Neural cell (in vitro differentiated cells): Measurements from ENCODE around the gene ORC3. TPM values are rescaled to one million over a fixed set of nuclear protein-coding genes. Genes with fewer than 3 reads are reported as not detected.

Source experiments
- H2AFZ ChIP-seq: fragments of 200-600, 300-800 bp; sonication (generic), shearing (Covaris generic); 2 replicates; pipeline ENCODE4 v1.6.0; 2014; ENCODE audit warnings: low read depth, mild to moderate bottlenecking, antibody characterized with exemption, low read length, moderate library complexity
- H3F3A ChIP-seq: fragments of 200-600 bp; shearing (Covaris generic); 2 replicates; pipeline ENCODE4 v1.6.1; 2016; ENCODE audit warnings: mild to moderate bottlenecking, moderate library complexity, mixed read lengths, antibody characterized with exemption, low read length; ENCODE audit not compliant: insufficient read depth, poor library complexity, severe bottlenecking
- H3K27ac ChIP-seq: fragments of 200-600, 300-800 bp; sonication (generic), shearing (Covaris generic); 2 replicates; pipeline ENCODE4 v1.5.1; 2014; ENCODE audit warnings: mild to moderate bottlenecking, low read length, moderate library complexity
- H3K27me3 ChIP-seq: fragments of 300-800, 200-600 bp; sonication (generic), shearing (Covaris generic); 2 replicates; pipeline ENCODE4 v1.6.0; 2014; ENCODE audit warnings: mild to moderate bottlenecking, low read depth, low read length, moderate library complexity; ENCODE audit not compliant: insufficient read depth
- H3K36me3 ChIP-seq: fragments of 300-800, 200-600 bp; sonication (generic), shearing (Covaris generic); 2 replicates; pipeline ENCODE4 v1.5.1; 2014; ENCODE audit warnings: mild to moderate bottlenecking, antibody characterized with exemption, low read length, moderate library complexity; ENCODE audit not compliant: insufficient read depth
- H3K4me2 ChIP-seq: fragments of 300-800, 200-600 bp; sonication (generic), shearing (Covaris generic); 2 replicates; pipeline ENCODE4 v1.6.0; 2014; ENCODE audit warnings: mild to moderate bottlenecking, low read length
- H3K4me3 ChIP-seq: fragments of 300-800, 200-600 bp; sonication (generic), shearing (Covaris generic); 2 replicates; pipeline ENCODE4 v1.5.1; 2014; ENCODE audit warnings: mild to moderate bottlenecking, low read length, moderate library complexity
- H3K79me2 ChIP-seq: fragments of 200-600 bp; shearing (Covaris generic); replicated peaks from 2 replicates; pipeline ENCODE4 v1.6.0; 2014; ENCODE audit warnings: mild to moderate bottlenecking, low read length, moderate library complexity; ENCODE audit not compliant: insufficient read depth
- H3K9ac ChIP-seq: fragments of 300-800, 200-600 bp; sonication (generic), shearing (Covaris generic); 2 replicates; pipeline ENCODE4 v1.6.1; 2016; ENCODE audit warnings: mild to moderate bottlenecking, low read length, mixed read lengths
- H3K9me2 ChIP-seq: fragments of 200-600 bp; shearing (Covaris generic); 2 replicates; pipeline ENCODE4 v1.6.1; 2016; ENCODE audit warnings: mild to moderate bottlenecking, low read length, mixed read lengths; ENCODE audit not compliant: insufficient read depth
- H3K9me3 ChIP-seq: fragments of 200-600, 300-800 bp; sonication (generic), shearing (Covaris generic); 2 replicates; pipeline ENCODE4 v1.6.1; 2016; ENCODE audit warnings: mild to moderate bottlenecking, mixed run types, low read length, moderate library complexity, mixed read lengths
- H4K20me1 ChIP-seq: fragments of 200-600 bp; shearing (Covaris generic); 2 replicates; pipeline ENCODE4 v1.6.1; 2016; ENCODE audit warnings: mild to moderate bottlenecking, mixed run types; ENCODE audit not compliant: insufficient read depth
- EP300 ChIP-seq: fragments of 450-650 bp; conservative IDR thresholded peaks from 2 replicates; pipeline ENCODE4 v1.6.1; 2014; ENCODE audit warnings: antibody characterized with exemption, mild to moderate bottlenecking, moderate library complexity; ENCODE audit not compliant: poor library complexity, severe bottlenecking
- EZH2 ChIP-seq: fragments of 200-600, 300-800 bp; shearing (Covaris generic), sonication (generic); IDR thresholded peaks from 2 replicates; pipeline ENCODE4 v1.6.1; 2014; ENCODE audit warnings: antibody characterized with exemption, low read length, borderline replicate concordance, mild to moderate bottlenecking; ENCODE audit not compliant: insufficient read depth, poor library complexity, severe bottlenecking
- MXI1 ChIP-seq: fragments of 450-650 bp; conservative IDR thresholded peaks from 2 replicates; pipeline ENCODE4 v1.6.1; 2014; ENCODE audit warnings: antibody characterized with exemption, mild to moderate bottlenecking; ENCODE audit not compliant: poor library complexity, severe bottlenecking
- POLR2AphosphoS5 ChIP-seq: IDR thresholded peaks from 2 replicates; pipeline ENCODE4 v1.6.1; 2012
- RAD21 ChIP-seq: fragments of 450-650 bp; conservative IDR thresholded peaks from 2 replicates; pipeline ENCODE4 v1.6.1; 2014; ENCODE audit warnings: antibody characterized with exemption, mild to moderate bottlenecking, moderate library complexity
- SMC3 ChIP-seq: fragments of 450-650 bp; conservative IDR thresholded peaks from 2 replicates; pipeline ENCODE4 v1.6.1; 2014; ENCODE audit warnings: antibody characterized with exemption, mild to moderate bottlenecking, moderate library complexity; ENCODE audit not compliant: poor library complexity
- TAF1 ChIP-seq: IDR thresholded peaks from 2 replicates; pipeline ENCODE4 v1.6.1; 2012; ENCODE audit warnings: low read depth
- polyA plus RNA-seq: library from polyadenylated mRNA; depleted of rRNA; stranded (reverse); fragments of >200 nt; gene quantifications from 2 replicates; pipeline ENCODE4 v1.2.3, GENCODE V29; 2014
- TF ChIP-seq, protein P1 (sequence below): IDR thresholded peaks from 2 replicates; pipeline ENCODE4 v1.6.1; 2012; ENCODE audit warnings: borderline replicate concordance
- TF ChIP-seq, protein P2 (sequence below): fragments of 450-650 bp; IDR thresholded peaks from 2 replicates; pipeline ENCODE4 v1.5.1; 2014; ENCODE audit warnings: antibody characterized with exemption, mild to moderate bottlenecking, moderate library complexity; ENCODE audit not compliant: poor library complexity, severe bottlenecking

The ORC3 gene
- polyA plus RNA-seq, 1 donor from 2014 or later, result 43.7 TPM

DNA sequence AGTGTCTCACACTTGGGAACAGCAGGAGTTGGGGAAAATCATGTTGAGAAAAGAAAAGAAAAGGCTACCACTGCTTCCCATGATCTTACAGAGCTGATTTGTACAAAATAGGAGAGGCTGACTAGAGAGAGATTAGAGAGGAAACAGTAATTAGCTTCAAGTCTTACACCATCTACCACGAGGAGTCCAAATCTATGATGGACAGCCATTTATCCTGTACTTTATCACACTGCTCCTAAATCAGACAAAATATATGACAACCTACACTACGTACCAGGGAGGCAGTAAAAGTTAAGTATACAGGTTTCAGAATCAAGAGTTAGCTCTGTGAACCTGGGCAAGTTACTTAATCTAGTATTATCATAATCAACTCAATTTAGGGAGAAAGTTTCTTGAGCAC is 38.1 kb upstream of the ORC3 start:
- H3F3A ChIP-seq, result no peaks in the 10 kb centered on the region
- H3K9ac ChIP-seq, result no peak overlapping the region
- no peak for TF ChIP-seq MXI1
- no peak overlapping the region for H3K4me3 ChIP-seq
- H3K4me2 ChIP-seq, result no peak overlapping the region
- H3K27ac ChIP-seq, result no peak overlapping the region
- no peaks in the 10 kb centered on the region for H3K36me3 ChIP-seq
- H3K9me3 ChIP-seq, result no peaks in the 10 kb centered on the region
- H4K20me1 ChIP-seq, result no peaks in the 10 kb centered on the region
- no peaks in the 10 kb centered on the region for H3K79me2 ChIP-seq
- H3K27me3 ChIP-seq, result no peaks in the 10 kb centered on the region
- H3K9me2 ChIP-seq, result no peaks in the 10 kb centered on the region
- H2AFZ ChIP-seq, result no peak overlapping the region

DNA sequence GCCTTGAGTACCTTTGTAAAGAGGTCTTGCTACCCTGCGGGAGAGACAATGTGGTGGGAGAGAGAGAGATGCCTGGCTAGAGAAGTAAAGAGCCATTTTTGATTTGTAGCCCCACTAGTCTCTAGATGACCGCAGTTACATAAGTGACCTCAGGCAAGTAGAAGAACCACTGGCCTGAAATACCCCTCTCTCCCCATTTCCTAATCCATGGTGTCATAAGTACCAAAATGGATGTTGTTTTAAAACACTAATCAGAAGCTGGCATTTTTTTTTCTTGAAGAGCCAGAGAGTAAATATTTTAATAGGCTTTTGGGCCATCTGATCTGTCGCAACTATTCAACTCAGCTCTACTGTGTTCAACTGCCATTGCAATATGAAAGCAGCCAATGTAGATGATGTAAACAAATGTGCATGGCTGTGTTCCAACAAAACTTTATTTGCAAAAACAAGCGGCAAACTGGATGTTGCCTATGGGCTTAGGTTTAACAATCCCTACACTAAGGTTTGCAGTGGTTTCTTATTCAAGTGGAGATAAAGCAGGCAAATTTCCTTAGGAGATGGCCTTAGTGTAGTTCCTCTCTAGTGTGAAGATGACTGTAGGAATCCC is 36.7 kb upstream of the ORC3 start:
- TF ChIP-seq, protein P1, sequence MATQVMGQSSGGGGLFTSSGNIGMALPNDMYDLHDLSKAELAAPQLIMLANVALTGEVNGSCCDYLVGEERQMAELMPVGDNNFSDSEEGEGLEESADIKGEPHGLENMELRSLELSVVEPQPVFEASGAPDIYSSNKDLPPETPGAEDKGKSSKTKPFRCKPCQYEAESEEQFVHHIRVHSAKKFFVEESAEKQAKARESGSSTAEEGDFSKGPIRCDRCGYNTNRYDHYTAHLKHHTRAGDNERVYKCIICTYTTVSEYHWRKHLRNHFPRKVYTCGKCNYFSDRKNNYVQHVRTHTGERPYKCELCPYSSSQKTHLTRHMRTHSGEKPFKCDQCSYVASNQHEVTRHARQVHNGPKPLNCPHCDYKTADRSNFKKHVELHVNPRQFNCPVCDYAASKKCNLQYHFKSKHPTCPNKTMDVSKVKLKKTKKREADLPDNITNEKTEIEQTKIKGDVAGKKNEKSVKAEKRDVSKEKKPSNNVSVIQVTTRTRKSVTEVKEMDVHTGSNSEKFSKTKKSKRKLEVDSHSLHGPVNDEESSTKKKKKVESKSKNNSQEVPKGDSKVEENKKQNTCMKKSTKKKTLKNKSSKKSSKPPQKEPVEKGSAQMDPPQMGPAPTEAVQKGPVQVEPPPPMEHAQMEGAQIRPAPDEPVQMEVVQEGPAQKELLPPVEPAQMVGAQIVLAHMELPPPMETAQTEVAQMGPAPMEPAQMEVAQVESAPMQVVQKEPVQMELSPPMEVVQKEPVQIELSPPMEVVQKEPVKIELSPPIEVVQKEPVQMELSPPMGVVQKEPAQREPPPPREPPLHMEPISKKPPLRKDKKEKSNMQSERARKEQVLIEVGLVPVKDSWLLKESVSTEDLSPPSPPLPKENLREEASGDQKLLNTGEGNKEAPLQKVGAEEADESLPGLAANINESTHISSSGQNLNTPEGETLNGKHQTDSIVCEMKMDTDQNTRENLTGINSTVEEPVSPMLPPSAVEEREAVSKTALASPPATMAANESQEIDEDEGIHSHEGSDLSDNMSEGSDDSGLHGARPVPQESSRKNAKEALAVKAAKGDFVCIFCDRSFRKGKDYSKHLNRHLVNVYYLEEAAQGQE, result no peak
- TF ChIP-seq MXI1 (no peak), SMC3 (no peak), EP300 (no peak), EZH2 (no peak), RAD21 (no peak)
- TF ChIP-seq, protein P2, sequence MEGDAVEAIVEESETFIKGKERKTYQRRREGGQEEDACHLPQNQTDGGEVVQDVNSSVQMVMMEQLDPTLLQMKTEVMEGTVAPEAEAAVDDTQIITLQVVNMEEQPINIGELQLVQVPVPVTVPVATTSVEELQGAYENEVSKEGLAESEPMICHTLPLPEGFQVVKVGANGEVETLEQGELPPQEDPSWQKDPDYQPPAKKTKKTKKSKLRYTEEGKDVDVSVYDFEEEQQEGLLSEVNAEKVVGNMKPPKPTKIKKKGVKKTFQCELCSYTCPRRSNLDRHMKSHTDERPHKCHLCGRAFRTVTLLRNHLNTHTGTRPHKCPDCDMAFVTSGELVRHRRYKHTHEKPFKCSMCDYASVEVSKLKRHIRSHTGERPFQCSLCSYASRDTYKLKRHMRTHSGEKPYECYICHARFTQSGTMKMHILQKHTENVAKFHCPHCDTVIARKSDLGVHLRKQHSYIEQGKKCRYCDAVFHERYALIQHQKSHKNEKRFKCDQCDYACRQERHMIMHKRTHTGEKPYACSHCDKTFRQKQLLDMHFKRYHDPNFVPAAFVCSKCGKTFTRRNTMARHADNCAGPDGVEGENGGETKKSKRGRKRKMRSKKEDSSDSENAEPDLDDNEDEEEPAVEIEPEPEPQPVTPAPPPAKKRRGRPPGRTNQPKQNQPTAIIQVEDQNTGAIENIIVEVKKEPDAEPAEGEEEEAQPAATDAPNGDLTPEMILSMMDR, result no peak
- no peak overlapping the region for H3K4me3 ChIP-seq

DNA sequence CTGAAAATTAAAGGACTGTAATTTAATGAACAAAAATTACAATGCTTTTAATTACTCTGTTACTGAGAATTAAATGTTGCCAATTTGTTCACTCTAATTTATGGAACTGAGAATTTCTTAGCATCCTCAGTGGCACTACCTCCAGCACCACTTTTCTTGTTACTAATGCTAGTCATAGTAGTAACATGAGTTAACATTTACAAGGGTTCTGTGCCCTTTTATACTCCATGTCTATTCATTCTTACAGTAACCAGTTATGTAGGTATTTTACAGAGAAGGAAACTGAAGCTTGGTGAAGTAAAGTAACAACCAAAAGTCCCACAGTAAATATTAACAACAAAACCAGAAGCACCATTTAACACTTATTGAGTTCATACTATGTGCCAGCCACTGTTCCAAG is 34.4 kb upstream of the ORC3 start:
- H3K4me3 ChIP-seq, result no peak overlapping the region
- H3K27me3 ChIP-seq, result no peaks in the 10 kb centered on the region
- no peak overlapping the region for H2AFZ ChIP-seq
- H3K9ac ChIP-seq, result no peak overlapping the region
- no peak for TF ChIP-seq MXI1
- no peak for TF ChIP-seq POLR2AphosphoS5
- TF ChIP-seq SMC3, result no peak
- TF ChIP-seq EZH2, result no peak
- TF ChIP-seq, protein P2, result no peak
- no peak for TF ChIP-seq RAD21
- no peak for TF ChIP-seq EP300
- TF ChIP-seq, protein P1, result no peak
- no peak for TF ChIP-seq TAF1
- H3K9me2 ChIP-seq, result no peaks in the 10 kb centered on the region
- H3F3A ChIP-seq, result no peaks in the 10 kb centered on the region
- H3K27ac ChIP-seq, result no peak overlapping the region
- no peaks in the 10 kb centered on the region for H3K36me3 ChIP-seq
- no peaks in the 10 kb centered on the region for H3K9me3 ChIP-seq
- no peaks in the 10 kb centered on the region for H4K20me1 ChIP-seq
- no peaks in the 10 kb centered on the region for H3K79me2 ChIP-seq
- no peak overlapping the region for H3K4me2 ChIP-seq

More for the DNA sequence above, 36.7 kb upstream of the ORC3 start:
- H3K4me2 ChIP-seq, result no peak overlapping the region
- H3F3A ChIP-seq, result no peaks in the 10 kb centered on the region
- no peaks in the 10 kb centered on the region for H3K79me2 ChIP-seq
- no peaks in the 10 kb centered on the region for H4K20me1 ChIP-seq
- H3K27me3 ChIP-seq, result no peaks in the 10 kb centered on the region
- no peaks in the 10 kb centered on the region for H3K9me2 ChIP-seq
- H3K9me3 ChIP-seq, result no peaks in the 10 kb centered on the region
- H3K27ac ChIP-seq, result no peak overlapping the region
- H2AFZ ChIP-seq, result no peak overlapping the region
- H3K36me3 ChIP-seq, result no peaks in the 10 kb centered on the region
- H3K9ac ChIP-seq, result no peak overlapping the region
